Activated CD4-positive, alpha-beta T cell treated with anti-CD3 and anti-CD28 coated beads, Interleukin-2, amount 10 ng/mL, durations not matched to agents 7 days and 5 days (primary cell): ENCODE data around the gene IRF2. TPM values are rescaled to one million over a fixed set of nuclear protein-coding genes. Genes with fewer than 3 reads are reported as not detected.

Experiments
- CTCF ChIA-PET: fragments of 350-600 bp; sonication (Branson Sonifier 250); formaldehyde crosslinking; loops from one replicate; lab custom pipeline; 2021; ENCODE audit warnings: antibody characterized with exemption; lab: Charles Lee
- POLR2A ChIA-PET: fragments of 350-600 bp; sonication (Branson Sonifier 250); formaldehyde crosslinking; loops from one replicate; lab custom pipeline; 2021; ENCODE audit warnings: antibody characterized with exemption; lab: Charles Lee
- DNase-seq: peaks from one replicate; pipeline ENCODE4 v3.0.0-alpha.2; 2020
- H3K27ac Mint-ChIP-seq: one replicate; pipeline ENCODE4 v1.8.0; 2021; ENCODE audit warnings: mild to moderate bottlenecking, moderate library complexity, mixed read lengths
- H3K27me3 Mint-ChIP-seq: one replicate; pipeline ENCODE4 v1.8.0; 2021; ENCODE audit warnings: mixed read lengths
- H3K36me3 Mint-ChIP-seq: one replicate; pipeline ENCODE4 v1.8.0; 2021; ENCODE audit warnings: low read depth, mixed read lengths
- H3K4me1 Mint-ChIP-seq: one replicate; pipeline ENCODE4 v1.8.0; 2021; ENCODE audit warnings: mixed read lengths
- H3K4me3 Mint-ChIP-seq: one replicate; pipeline ENCODE4 v1.8.0; 2021; ENCODE audit warnings: mild to moderate bottlenecking, moderate library complexity, mixed read lengths
- H3K9me3 Mint-ChIP-seq: one replicate; pipeline ENCODE4 v1.8.0; 2021; ENCODE audit warnings: mixed read lengths
- total RNA-seq, 2 experiments: library from RNA; stranded (reverse); gene quantifications; one replicate each; pipeline ENCODE4 v1.2.3, GENCODE V29; 2021

The IRF2 gene
- total RNA-seq, 2 experiments from 2014 or later: 82.1 to 84.3 TPM

DNA sequence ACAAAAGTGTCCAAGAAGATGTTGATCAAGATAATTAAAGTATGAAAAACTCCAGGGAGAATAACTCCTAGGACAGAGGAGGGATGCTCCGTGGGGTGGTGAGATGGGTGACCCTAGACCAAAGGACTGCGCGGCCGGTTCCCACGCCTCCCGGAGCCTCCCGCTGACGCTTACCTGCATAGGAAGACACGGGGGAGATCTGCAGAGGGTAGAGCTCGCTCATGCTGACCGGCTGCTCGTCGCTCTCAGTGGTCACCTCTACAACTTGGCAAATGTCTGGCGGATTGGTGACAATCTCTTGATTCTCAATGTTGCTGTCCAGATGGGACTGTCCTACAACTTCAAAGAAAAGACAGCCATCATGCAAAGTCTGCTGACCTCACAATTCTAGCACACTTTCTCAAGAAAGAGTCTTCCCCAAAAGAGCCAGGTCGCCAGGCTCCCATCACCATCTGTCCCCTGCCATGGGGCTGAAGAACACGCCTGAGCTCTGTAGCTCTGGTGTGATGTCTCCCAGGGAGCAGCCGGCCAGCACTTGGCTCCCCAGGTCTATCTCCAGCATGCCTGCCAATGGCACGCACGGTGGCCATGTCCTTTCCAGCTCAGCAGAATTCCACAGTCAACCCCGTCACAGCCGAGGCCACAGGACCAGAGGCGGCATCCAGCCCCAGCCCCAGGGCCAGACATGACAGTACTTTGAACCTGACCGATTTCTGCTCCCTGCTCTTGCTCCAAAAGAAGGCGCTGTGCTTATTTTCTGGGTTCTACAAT is 75.4 kb downstream of the IRF2 start:
- Mint-ChIP-seq H3K4me3 (no peak overlapping the region), H3K36me3 (peaks cover 89% of the 10 kb centered on the region), H3K9me3 (no peaks in the 10 kb centered on the region), H3K27ac (no peak overlapping the region), H3K4me1 (peaks cover 23% of the 10 kb centered on the region), H3K27me3 (no peaks in the 10 kb centered on the region)
- no peak for DNase-seq
- ChIA-PET CTCF (interaction anchor here (0.8 to 1.0 kb wide), 2 partner anchors 10 kb away, joined by 3 read pairs; no protein-coding TSS in a partner anchor), POLR2A (no interaction called here)

DNA sequence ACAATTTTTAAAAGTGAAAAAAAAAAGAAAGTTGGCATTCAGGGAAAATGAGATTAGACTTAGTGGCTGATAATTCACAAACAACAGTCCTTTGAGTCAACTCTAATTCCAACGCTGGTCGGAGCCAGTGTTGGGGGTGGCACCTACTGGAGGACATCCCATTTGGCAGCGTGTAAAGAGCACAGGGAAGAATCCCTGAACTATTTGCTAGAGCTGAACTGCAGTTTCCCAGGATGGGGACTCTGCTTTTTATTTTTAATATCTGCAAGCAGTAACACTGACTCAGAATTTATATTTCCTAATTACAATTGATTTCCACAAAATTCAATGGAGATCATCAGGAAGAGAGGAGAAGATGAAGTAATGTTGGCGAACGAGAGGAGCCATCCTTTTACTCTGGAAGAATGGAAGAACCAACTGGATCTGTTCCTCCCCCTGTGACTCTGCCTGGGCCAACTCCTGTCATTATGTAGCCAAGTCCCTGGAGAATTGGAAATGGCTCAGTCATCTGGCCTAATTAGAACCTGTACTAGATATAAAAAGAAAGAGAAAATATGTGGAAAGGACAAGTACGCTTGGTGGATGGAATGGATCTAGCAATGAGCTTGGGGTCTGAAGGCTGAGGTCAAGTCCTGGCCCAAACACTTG is 76.7 kb downstream of the IRF2 start:
- POLR2A ChIA-PET: no interaction called here
- no peaks in the 10 kb centered on the region for H3K27me3 Mint-ChIP-seq
- H3K36me3 Mint-ChIP-seq: peaks cover 88% of the 10 kb centered on the region
- no peaks in the 10 kb centered on the region for H3K9me3 Mint-ChIP-seq
- no peak overlapping the region for H3K4me3 Mint-ChIP-seq
- H3K4me1 Mint-ChIP-seq: peaks cover 22% of the 10 kb centered on the region
- no peak for DNase-seq
- CTCF ChIA-PET: no interaction called here
- H3K27ac Mint-ChIP-seq: no peak overlapping the region

DNA sequence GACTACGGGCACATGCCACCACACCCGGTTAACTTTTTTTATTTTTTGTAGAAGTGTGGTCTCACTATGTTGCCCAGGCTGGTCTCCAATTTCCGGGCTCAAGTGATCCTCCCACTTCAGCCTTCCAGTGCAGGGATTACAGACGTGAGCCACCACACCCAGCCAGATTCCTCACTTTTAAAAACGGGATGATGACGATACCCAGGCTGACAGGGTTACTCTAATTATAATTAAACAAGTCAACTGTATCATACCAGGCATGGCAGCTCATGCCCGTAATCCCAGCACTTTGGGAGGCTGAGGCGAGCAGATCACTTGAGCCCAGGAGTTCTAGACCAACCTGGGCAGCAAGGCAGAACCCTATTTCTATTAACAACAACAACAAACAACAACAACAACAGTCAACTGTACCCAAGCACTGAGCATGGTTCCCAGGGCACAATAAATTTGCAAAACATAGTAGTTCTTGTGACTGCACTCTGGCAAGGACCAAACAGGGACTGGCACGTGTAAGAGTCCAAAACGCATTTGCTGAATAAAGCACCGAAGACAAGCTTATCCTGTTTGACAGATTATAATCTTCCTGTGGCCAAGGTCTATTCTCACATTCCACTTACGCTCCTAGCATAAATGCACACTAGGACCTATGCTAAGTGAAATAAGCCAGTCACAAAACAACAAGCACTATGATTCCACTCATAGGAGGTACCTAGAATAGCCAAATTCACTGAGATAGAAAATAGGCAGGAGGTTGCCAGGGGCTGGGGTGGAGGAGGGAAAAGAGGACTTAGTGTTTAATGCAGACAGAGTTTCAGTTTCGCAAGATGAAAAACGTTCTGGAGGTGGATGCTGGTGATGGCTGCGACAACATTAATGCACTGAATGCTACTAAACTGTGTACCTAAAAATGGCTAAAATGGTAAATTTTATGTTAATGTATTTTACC is 77.5 kb downstream of the IRF2 start:
- Mint-ChIP-seq H3K4me3 (no peak overlapping the region), H3K36me3 (peaks cover 87% of the 10 kb centered on the region), H3K4me1 (peaks cover 22% of the 10 kb centered on the region), H3K27me3 (no peaks in the 10 kb centered on the region), H3K9me3 (no peaks in the 10 kb centered on the region), H3K27ac (no peak overlapping the region)
- ChIA-PET CTCF (no interaction called here), POLR2A (no interaction called here)
- no peak for DNase-seq

- Mint-ChIP-seq H3K4me1 (peaks cover 20% of the 10 kb centered on the region), H3K27ac (no peak overlapping the region), H3K36me3 (peaks cover 87% of the 10 kb centered on the region), H3K4me3 (no peak overlapping the region), H3K9me3 (peaks cover 3% of the 10 kb centered on the region), H3K27me3 (no peaks in the 10 kb centered on the region)
- CTCF ChIA-PET: no interaction called here
- no peak for DNase-seq
- POLR2A ChIA-PET: no interaction called here
Measured at GRCh38 chr4:184395971-184396391, 78.4 kb downstream of the IRF2 start.

DNA sequence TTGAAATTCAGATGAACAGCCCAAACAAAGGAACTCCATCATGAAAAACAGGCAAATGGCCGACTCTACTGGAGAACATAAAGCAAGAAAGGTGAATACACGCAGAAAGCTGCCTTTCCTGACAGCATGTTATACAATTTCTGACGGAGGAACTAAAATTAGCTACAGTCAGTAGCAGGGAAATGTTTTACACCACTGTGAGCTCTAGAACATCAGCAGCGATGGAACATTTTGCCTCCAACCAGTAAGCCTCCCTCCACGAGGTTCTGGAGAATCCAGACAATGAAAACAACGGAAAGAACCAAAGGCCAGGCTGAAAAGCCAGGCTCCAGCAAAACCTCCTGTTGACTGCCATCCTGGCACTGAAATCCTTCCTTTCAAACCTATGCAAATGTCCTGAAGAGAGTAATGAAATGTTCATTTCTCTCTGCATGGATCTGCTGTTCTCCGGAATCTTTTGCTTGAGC is 78.9 kb downstream of the IRF2 start:
- no peak for DNase-seq
- H3K27me3 Mint-ChIP-seq: no peaks in the 10 kb centered on the region
- H3K4me1 Mint-ChIP-seq: peaks cover 19% of the 10 kb centered on the region
- H3K4me3 Mint-ChIP-seq: no peak overlapping the region
- peaks cover 3% of the 10 kb centered on the region for H3K9me3 Mint-ChIP-seq
- CTCF ChIA-PET: no interaction called here
- POLR2A ChIA-PET: no interaction called here
- peaks cover 86% of the 10 kb centered on the region for H3K36me3 Mint-ChIP-seq
- no peak overlapping the region for H3K27ac Mint-ChIP-seq

DNA sequence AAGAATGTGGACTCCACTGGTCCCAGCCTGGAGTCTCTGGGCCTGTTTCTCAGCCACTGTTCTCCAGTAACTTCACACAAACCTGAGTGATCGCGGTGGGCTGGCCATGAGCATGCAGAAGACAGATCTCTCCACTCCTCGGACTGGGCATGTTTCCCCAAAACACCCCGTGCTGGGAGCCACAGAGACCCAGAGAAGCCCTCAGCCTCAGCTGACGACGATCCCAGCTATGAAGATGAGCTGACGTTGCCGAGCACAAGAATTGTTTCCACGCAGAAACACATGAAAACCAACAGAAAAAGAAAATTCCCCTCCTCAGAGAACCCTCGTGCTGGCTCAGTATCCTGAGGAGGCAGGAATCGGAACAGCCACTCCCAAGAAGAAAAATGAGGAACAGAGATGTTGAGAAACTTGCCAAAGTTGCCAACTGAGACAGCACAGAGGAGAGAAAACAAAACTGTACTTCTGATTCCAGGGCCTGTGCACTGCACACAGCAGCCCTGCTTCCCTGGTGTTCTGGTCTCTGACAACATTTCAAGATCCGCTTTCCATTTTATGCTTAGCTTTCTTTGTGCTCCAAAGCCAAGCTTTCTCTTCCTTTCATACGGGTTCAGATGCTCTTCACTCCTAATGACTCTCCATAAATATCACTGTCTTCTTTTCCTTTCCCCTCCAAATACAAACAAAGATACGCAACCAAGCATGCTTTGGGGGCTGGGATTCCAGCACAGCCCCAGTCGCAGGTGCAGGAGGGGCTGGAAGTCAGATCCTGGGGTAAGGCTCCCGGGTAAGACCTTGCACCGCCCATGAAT is 81.4 kb downstream of the IRF2 start:
- ChIA-PET CTCF (interaction anchor here (0.8 to 2.3 kb wide), 4 partner anchors 13 to 129 kb away, joined by 3 to 12 read pairs (median 4); no protein-coding TSS in a partner anchor), POLR2A (no interaction called here)
- Mint-ChIP-seq H3K27ac (no peak overlapping the region), H3K9me3 (peaks cover 3% of the 10 kb centered on the region), H3K4me3 (no peak overlapping the region), H3K27me3 (no peaks in the 10 kb centered on the region), H3K36me3 (peaks cover 86% of the 10 kb centered on the region), H3K4me1 (peaks cover 15% of the 10 kb centered on the region)
- DNase-seq: no peak

DNA sequence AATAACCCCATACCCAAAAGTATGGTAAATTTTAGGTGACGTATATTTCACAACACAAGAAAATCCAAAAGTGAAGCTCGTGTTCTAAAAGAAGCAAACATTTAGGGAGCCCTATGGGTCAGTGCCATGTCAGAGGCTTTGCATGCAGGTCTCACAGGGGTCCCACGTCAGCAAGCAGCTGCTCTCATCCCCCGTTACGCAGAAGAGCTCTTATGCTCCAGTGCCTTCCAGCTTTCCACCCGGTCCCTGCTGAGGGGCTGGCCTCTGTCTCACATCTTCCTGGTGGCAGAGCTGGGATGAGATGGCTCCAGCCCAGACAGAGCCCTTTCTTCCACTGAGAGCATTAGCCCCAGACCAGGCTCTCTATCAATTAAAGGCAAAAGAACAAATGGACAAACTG is 82.0 kb downstream of the IRF2 start:
- CTCF ChIA-PET: interaction anchor here (0.8 to 2.3 kb wide), 5 partner anchors 14 to 128 kb away, joined by 3 to 12 read pairs (median 3); no protein-coding TSS in a partner anchor
- no peak for DNase-seq
- Mint-ChIP-seq H3K9me3 (peaks cover 3% of the 10 kb centered on the region), H3K4me3 (no peak overlapping the region), H3K27ac (no peak overlapping the region), H3K27me3 (no peaks in the 10 kb centered on the region), H3K4me1 (peaks cover 11% of the 10 kb centered on the region), H3K36me3 (peaks cover 85% of the 10 kb centered on the region)
- POLR2A ChIA-PET: no interaction called here

DNA sequence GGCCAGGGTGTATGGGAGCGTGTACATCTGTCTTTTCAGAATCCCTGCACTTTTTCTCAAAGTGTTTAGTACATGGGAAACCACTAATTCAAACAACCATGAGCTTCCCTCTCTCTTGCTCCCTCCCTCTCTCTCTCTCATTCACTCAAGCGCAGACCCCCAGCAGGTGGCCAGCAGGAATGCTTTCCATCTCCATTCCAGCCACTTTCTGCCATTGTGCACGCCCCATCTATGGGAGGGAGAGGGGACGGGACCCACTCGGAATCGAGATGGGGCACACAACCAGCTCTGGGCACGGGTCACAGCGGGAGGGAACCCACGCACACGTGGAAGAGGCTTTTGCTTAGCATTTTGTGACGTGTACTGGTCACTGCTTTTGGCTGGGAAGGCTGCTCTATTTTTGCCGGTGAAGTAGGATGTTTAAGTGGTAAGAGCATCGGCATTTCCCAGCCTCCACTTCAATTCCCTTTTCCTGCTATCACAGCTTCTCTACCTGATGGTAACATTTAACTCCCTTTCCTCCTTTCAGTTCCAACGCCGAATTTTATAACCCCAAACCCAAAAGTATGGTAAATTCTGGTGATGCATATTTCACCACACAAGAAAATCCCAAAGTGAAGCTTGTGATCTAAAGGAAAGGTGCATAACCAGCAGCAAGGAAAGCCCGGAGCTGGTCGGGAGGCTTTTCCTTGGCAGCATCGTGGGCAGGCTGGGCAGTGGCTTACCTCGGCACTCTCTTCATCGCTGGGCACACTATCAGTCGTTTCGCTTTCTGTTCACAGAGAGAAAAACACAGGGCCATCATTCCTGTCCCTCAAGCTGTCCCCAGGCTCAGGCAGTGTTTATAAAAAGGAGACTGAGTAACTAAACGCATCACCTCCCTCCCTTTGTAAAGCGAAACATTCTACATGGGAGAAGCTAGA is 84.1 kb downstream of the IRF2 start:
- peaks cover 85% of the 10 kb centered on the region for H3K36me3 Mint-ChIP-seq
- no peak overlapping the region for H3K4me3 Mint-ChIP-seq
- CTCF ChIA-PET: interaction anchor here (0.6 to 1.9 kb wide), 6 partner anchors 9 to 731 kb away, joined by 3 to 6 read pairs (median 3); no protein-coding TSS in a partner anchor
- peaks cover 23% of the 10 kb centered on the region for H3K4me1 Mint-ChIP-seq
- H3K9me3 Mint-ChIP-seq: peaks cover 3% of the 10 kb centered on the region
- POLR2A ChIA-PET: no interaction called here
- no peak overlapping the region for H3K27ac Mint-ChIP-seq
- no peak for DNase-seq
- no peaks in the 10 kb centered on the region for H3K27me3 Mint-ChIP-seq

GRCh38 chr4:184388106-184388505 is 86.2 kb downstream of the IRF2 start:
- no peak for DNase-seq
- Mint-ChIP-seq H3K4me3 (no peak overlapping the region), H3K4me1 (peaks cover 43% of the 10 kb centered on the region), H3K27ac (no peak overlapping the region), H3K36me3 (peaks cover 69% of the 10 kb centered on the region), H3K27me3 (no peaks in the 10 kb centered on the region), H3K9me3 (peaks cover 3% of the 10 kb centered on the region)
- POLR2A ChIA-PET: no interaction called here
- CTCF ChIA-PET: interaction anchor here (0.5 to 1.3 kb wide), 2 partner anchors 20 to 202 kb away, joined by 4 to 6 read pairs; no protein-coding TSS in a partner anchor

DNA sequence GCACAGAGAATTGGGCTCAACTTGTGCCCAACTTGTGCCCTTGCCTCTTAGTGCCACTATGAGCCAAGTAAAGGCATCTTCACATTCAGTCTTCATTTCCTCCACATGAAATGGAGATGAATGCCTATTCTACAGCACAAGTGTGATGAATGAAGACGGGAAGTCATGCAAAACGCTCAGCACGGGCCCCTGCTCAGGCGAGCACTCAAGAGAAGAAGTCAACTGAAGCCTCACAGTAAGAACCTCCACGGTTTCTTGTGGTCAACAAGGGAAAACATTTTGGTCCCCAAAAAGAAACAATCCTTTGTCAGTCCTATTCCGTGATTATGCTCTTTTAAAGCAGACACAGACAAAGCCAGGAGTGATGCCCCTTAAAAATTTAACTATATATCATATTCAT is 87.0 kb downstream of the IRF2 start:
- POLR2A ChIA-PET: no interaction called here
- Mint-ChIP-seq H3K27ac (no peak overlapping the region), H3K4me3 (no peak overlapping the region), H3K36me3 (peaks cover 65% of the 10 kb centered on the region), H3K27me3 (no peaks in the 10 kb centered on the region), H3K4me1 (peaks cover 51% of the 10 kb centered on the region), H3K9me3 (peaks cover 3% of the 10 kb centered on the region)
- no peak for DNase-seq
- CTCF ChIA-PET: no interaction called here

DNA sequence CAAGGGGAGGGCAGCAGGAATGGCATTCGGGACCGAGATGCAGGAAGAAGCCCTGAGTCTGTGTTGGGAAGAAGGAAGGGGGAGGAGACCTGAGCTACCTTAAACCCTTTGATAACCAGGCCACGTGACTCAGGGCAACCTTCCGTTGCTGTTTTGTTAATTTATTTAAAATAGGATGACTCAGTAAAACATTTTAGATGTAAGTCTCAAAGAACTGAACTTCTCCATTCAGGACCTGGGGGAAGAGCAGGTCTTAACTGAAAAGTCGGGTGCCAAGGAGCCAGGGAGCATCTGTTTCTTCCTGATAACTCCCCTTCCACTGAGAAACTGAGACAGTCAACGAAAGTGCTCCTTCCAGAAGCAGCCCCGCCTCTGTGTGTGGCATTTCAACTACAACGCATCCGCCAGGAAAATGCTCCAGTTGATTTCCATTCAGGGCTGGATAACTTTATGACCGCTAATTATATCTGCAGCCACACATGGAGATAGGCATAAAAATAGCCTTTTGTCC is 88.0 kb downstream of the IRF2 start:
- peaks cover 66% of the 10 kb centered on the region for H3K36me3 Mint-ChIP-seq
- H3K27me3 Mint-ChIP-seq: no peaks in the 10 kb centered on the region
- ChIA-PET POLR2A (no interaction called here), CTCF (no interaction called here)
- H3K9me3 Mint-ChIP-seq: no peaks in the 10 kb centered on the region
- peak overlapping the region; percentile 74 for H3K27ac Mint-ChIP-seq
- H3K4me3 Mint-ChIP-seq: no peak overlapping the region
- DNase-seq: no peak
- peaks cover 61% of the 10 kb centered on the region for H3K4me1 Mint-ChIP-seq
